ENCODE results near the gene NAT14. TPM values are rescaled to one million over a fixed set of nuclear protein-coding genes. Genes with fewer than 3 reads are reported as not detected.

NAT14 gene
- polyA plus RNA-seq, 2 of the 4 experiments (the other 2 are of a cell fraction) = 16.8 to 50.3 TPM

DNA sequence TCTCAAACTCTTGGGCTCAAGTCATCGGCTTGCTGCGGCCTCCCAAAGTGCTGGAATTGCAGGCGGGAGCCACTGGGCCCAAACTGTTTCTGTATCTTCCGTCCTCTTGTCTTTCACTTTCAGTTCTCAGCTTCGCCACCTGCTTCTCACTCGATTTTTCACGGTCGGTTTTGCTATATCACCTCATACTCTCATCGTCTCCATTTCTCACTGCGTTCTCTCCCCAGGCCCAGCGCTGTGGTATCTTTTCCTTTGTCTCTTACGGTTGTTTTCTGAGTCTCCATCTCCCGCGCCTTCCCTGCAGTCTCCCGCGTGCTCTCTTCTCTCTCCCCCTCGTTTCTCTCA, 18.1 kb downstream of the NAT14 start:
- Histone ChIP-seq H3K4me1 (no peaks in the 10 kb centered on the region), H3K27ac (no peak overlapping the region), H3K4me2 (no peak overlapping the region; the same call in 2 of the 3 replicates), H3K9me3 (peaks cover 9% of the 10 kb centered on the region; the same call in 1 of the 3 replicates), H3K4me3 (no peak overlapping the region)
- no peak for FAIRE-seq
- no peak for ATAC-seq
- POLR2A ChIA-PET = interaction anchor here (1.0 to 2.2 kb wide), 5 partner anchors 18 to 121 kb away, joined by 3 to 9 read pairs (median 7); partner anchors contain the start of genes NAT14, ZNF524, ZNF628 and ZNF784
- TF ChIP-seq JUNB (IDR thresholded peaks at IDR 0.05) (no peak), NR3C1 (IDR thresholded peaks at IDR 0.05) (no peak)
- TF ChIP-seq, protein P1, sequence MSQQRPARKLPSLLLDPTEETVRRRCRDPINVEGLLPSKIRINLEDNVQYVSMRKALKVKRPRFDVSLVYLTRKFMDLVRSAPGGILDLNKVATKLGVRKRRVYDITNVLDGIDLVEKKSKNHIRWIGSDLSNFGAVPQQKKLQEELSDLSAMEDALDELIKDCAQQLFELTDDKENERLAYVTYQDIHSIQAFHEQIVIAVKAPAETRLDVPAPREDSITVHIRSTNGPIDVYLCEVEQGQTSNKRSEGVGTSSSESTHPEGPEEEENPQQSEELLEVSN (IDR thresholded peaks at IDR 0.05; ENCODE audit: borderline replicate concordance, low read depth) = no peak
- CTCF ChIA-PET = interaction anchor here (0.8 to 15.3 kb wide), 30 partner anchors 11 to 414 kb away, joined by 3 to 363 read pairs (median 12); partner anchors contain the start of genes FIZ1, NAT14, SSC5D and TMEM238
- 95% methylated on average over 17 of the region's 17 CpGs for WGBS (ENCODE audit: missing lambda C conversion rate)
- DNase-seq (ENCODE audit: low read depth in 1 of 2, low spot score in 1 of 2) = no peak

DNA sequence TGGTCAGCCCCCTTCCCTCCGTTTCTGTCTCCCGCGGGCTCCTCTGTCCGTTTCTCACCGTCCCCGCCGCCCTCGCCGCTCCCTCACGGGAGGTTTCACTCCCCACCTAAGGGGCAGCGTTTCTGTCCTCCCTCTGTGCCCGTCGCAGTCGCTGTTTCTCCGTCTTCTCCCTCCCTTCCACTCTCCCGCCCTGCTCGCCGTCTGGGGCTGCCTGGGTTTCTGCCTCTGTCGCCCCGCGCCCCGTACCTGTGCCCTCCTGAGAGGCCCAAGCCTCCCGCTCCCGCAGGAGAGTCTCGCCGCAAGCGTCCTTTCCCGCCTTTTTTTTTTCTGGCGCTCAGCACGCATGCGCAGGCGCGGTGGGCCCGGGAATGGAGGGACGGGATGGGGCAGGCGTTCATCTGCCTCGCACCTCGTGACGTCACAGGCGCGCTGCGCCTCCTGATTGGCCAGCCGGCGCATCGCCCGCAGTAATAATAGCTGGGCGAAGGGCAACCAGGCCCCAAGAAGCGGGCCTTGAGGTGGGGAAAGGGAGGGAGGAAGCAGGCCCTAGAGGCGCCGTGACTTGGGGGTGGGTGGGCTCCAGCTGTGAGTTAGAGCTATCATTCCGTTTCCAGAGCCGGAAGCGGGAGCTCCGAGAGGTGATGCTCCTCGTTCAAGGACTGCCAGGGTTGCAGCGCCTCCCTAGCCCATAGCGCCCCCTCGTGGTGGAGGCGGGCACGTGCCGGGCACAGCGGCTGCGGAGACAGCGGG, 18.7 kb downstream of the NAT14 start:
- WGBS (ENCODE audit: missing lambda C conversion rate) = 33% methylated on average over 58 of the region's 64 CpGs
- POLR2A ChIA-PET = interaction anchor here (0.6 to 2.2 kb wide), 16 partner anchors 9 to 362 kb away, joined by 3 to 10 read pairs (median 4); partner anchors contain the start of genes FIZ1, NAT14, UBE2S and ZNF524
- no peaks in the 10 kb centered on the region for H3K4me1 ChIP-seq
- FAIRE-seq = no peak
- peak; percentile 95 to 96 for DNase-seq (ENCODE audit: low read depth in 1 of 2, low spot score in 1 of 2)
- peaks cover 9% of the 10 kb centered on the region; the same call in 1 of the 3 replicates for H3K9me3 ChIP-seq
- peak; percentile 82 to 92 for ATAC-seq
- CTCF ChIA-PET = interaction anchor here (0.6 to 15.3 kb wide), 80 partner anchors 11 to 1025 kb away, joined by 3 to 363 read pairs (median 5); partner anchors contain the start of genes FIZ1, ISOC2, NAT14 and SSC5D
- peak overlapping the region; percentile 50 to 75; a peak in 4 of 6 replicates for H3K27ac ChIP-seq
- peak overlapping the region; percentile 31 for H3K4me3 ChIP-seq
- peak overlapping the region; percentile 76 for H3K4me2 ChIP-seq
- TF ChIP-seq TFCP2L1 (CRISPR knock-in tag; IDR thresholded peaks at IDR 0.05) (no peak), ZC3H11A (IDR thresholded peaks at IDR 0.05) (no peak), CHD4 (IDR thresholded peaks at IDR 0.05; ENCODE audit: borderline replicate concordance) (no peak), SREBF2 (IDR thresholded peaks at IDR 0.05) (no peak), MAFK (IDR thresholded peaks at IDR 0.05; ENCODE audit: partially characterized antibody) (no peak), EHMT2 (IDR thresholded peaks at IDR 0.05; ENCODE audit: low read depth) (no peak), POLR2A (IDR thresholded peaks at IDR 0.05; ENCODE audit: low read length) (no peak), RCOR1 (IDR thresholded peaks at IDR 0.05; ENCODE audit: low read depth, low read length) (no peak), POLR2AphosphoS2 (conservative IDR thresholded peaks at IDR 0.05; ENCODE audit: low read length) (no peak), HOXA7 (CRISPR knock-in tag; IDR thresholded peaks at IDR 0.05) (no peak), SMC3 (IDR thresholded peaks at IDR 0.05) (peak; percentile 84), HOXB5 (CRISPR knock-in tag; IDR thresholded peaks at IDR 0.05) (no peak), RNF2 (IDR thresholded peaks at IDR 0.05; ENCODE audit: borderline replicate concordance, low read depth) (peak; percentile 81; the same call in 1 of the 2 replicates), NPAS2 (CRISPR knock-in tag; IDR thresholded peaks at IDR 0.05; ENCODE audit: borderline replicate concordance) (no peak), FOSL2 (IDR thresholded peaks at IDR 0.05) (no peak), FOSL2 (CRISPR knock-in tag; IDR thresholded peaks at IDR 0.05) (no peak), ZSCAN20 (CRISPR knock-in tag; IDR thresholded peaks at IDR 0.05) (no peak), ESRRA (IDR thresholded peaks at IDR 0.05; ENCODE audit: borderline replicate concordance, low read length) (no peak), NFE2L2 (conservative IDR thresholded peaks at IDR 0.05; ENCODE audit: low read length) (no peak; the same call in 1 of the 2 replicates), KDM5A (IDR thresholded peaks at IDR 0.05) (no peak), GATA3 (IDR thresholded peaks at IDR 0.05; ENCODE audit: borderline replicate concordance) (no peak; the same call in 1 of the 2 replicates), NR3C1 (IDR thresholded peaks at IDR 0.05) (no peak), CBX2 (IDR thresholded peaks at IDR 0.05; ENCODE audit: borderline replicate concordance, low read depth) (no peak), MYC (IDR thresholded peaks at IDR 0.05; ENCODE audit: borderline replicate concordance, low read length) (peak; percentile 48; the same call in 1 of the 2 replicates), HDAC2 (IDR thresholded peaks at IDR 0.05) (no peak), CBX8 (IDR thresholded peaks at IDR 0.05) (no peak), RARB (CRISPR knock-in tag; IDR thresholded peaks at IDR 0.05) (no peak), BHLHE40 (IDR thresholded peaks at IDR 0.05; ENCODE audit: low read depth, low read length) (peak; percentile 74), FOSB (CRISPR knock-in tag; IDR thresholded peaks at IDR 0.05) (no peak)
- TF ChIP-seq, protein P2, sequence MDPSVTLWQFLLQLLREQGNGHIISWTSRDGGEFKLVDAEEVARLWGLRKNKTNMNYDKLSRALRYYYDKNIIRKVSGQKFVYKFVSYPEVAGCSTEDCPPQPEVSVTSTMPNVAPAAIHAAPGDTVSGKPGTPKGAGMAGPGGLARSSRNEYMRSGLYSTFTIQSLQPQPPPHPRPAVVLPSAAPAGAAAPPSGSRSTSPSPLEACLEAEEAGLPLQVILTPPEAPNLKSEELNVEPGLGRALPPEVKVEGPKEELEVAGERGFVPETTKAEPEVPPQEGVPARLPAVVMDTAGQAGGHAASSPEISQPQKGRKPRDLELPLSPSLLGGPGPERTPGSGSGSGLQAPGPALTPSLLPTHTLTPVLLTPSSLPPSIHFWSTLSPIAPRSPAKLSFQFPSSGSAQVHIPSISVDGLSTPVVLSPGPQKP (IDR thresholded peaks at IDR 0.05; ENCODE audit: low read depth, low read length) = no peak
- TF ChIP-seq, protein P3, sequence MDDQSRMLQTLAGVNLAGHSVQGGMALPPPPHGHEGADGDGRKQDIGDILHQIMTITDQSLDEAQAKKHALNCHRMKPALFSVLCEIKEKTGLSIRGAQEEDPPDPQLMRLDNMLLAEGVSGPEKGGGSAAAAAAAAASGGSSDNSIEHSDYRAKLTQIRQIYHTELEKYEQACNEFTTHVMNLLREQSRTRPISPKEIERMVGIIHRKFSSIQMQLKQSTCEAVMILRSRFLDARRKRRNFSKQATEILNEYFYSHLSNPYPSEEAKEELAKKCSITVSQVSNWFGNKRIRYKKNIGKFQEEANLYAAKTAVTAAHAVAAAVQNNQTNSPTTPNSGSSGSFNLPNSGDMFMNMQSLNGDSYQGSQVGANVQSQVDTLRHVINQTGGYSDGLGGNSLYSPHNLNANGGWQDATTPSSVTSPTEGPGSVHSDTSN (IDR thresholded peaks at IDR 0.05) = no peak
- TF ChIP-seq, protein P4, sequence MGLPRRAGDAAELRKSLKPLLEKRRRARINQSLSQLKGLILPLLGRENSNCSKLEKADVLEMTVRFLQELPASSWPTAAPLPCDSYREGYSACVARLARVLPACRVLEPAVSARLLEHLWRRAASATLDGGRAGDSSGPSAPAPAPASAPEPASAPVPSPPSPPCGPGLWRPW (IDR thresholded peaks at IDR 0.05) = no peak
- TF ChIP-seq, protein P5, sequence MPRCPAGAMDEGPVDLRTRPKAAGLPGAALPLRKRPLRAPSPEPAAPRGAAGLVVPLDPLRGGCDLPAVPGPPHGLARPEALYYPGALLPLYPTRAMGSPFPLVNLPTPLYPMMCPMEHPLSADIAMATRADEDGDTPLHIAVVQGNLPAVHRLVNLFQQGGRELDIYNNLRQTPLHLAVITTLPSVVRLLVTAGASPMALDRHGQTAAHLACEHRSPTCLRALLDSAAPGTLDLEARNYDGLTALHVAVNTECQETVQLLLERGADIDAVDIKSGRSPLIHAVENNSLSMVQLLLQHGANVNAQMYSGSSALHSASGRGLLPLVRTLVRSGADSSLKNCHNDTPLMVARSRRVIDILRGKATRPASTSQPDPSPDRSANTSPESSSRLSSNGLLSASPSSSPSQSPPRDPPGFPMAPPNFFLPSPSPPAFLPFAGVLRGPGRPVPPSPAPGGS (IDR thresholded peaks at IDR 0.05) = no peak
